Activated CD8-positive, alpha-beta T cell treated with anti-CD3 and anti-CD28 coated beads for 36 hours (primary cell): ENCODE measurements around the gene C12orf57. TPM values are rescaled to one million over a fixed set of nuclear protein-coding genes. Genes with fewer than 3 reads are reported as not detected.

Experiments
- ATAC-seq: fragments of 200-7000 bp; cut with Tn5 transposase; one replicate; pipeline ENCODE4 v1.10.0; 2021; ENCODE audit warnings: mild to moderate bottlenecking, moderate library complexity
- CTCF ChIA-PET: fragments of 350-600 bp; sonication (Branson Sonifier 250); formaldehyde crosslinking; loops from one replicate; lab custom pipeline; 2021; ENCODE audit warnings: antibody characterized with exemption; lab: Charles Lee
- POLR2A ChIA-PET: fragments of 350-600 bp; sonication (Branson Sonifier 250); formaldehyde crosslinking; loops from one replicate; lab custom pipeline; 2021; ENCODE audit warnings: antibody characterized with exemption; lab: Charles Lee
- DNase-seq: peaks from one replicate; pipeline ENCODE4 v3.0.0-alpha.2; 2020
- H3K27ac Mint-ChIP-seq: one replicate; pipeline ENCODE4 v1.8.0; 2021; ENCODE audit warnings: mild to moderate bottlenecking, mixed read lengths
- H3K27me3 Mint-ChIP-seq: one replicate; pipeline ENCODE4 v1.8.0; 2021; ENCODE audit warnings: mixed read lengths
- H3K36me3 Mint-ChIP-seq: one replicate; pipeline ENCODE4 v1.8.0; 2021; ENCODE audit warnings: low read depth, mixed read lengths
- H3K4me1 Mint-ChIP-seq: one replicate; pipeline ENCODE4 v1.8.0; 2021; ENCODE audit warnings: low read depth, mixed read lengths
- H3K4me3 Mint-ChIP-seq: one replicate; pipeline ENCODE4 v1.8.0; 2021; ENCODE audit warnings: mild to moderate bottlenecking, moderate library complexity, mixed read lengths
- H3K9me3 Mint-ChIP-seq: one replicate; pipeline ENCODE4 v1.8.0; 2021; ENCODE audit warnings: mixed read lengths
- CTCF ChIP-seq: fragments of 200-600 bp; IDR thresholded peaks from one replicate; pipeline ENCODE4 v1.8.0; 2022; ENCODE audit warnings: antibody characterized with exemption, mild to moderate bottlenecking
- intact Hi-C: fragments of 100-400 bp; cut with micrococcal nuclease; formaldehyde crosslinking; loops from one replicate; pipeline ENCODE4 v1.10.0; 2022
- total RNA-seq, 2 experiments: library from RNA; stranded (reverse); gene quantifications; one replicate each; pipeline ENCODE4 v1.2.3, GENCODE V29; 2021

Gene C12orf57
- total RNA-seq, 2 experiments from 2014 or later: 226 to 244 TPM

GRCh38 chr12:6899837-6900519 is 43.8 kb upstream of the C12orf57 start:
- TF ChIP-seq CTCF: no peak
- ChIA-PET POLR2A (interaction anchor here (0.8 to 1.5 kb wide), 4 partner anchors 9 to 44 kb away, joined by 3 to 4 read pairs (median 4); partner anchors contain the start of genes C12orf57 and RNU7-1), CTCF (interaction anchor here (1.7 to 4.4 kb wide), 3 partner anchors 9 to 27 kb away, joined by 5 to 19 read pairs (median 11); partner anchors contain the start of gene SPSB2)
- ATAC-seq (no peak), DNase-seq (peak; percentile 60)
- no peaks in the 10 kb centered on the region for H3K36me3 Mint-ChIP-seq
- no peaks in the 10 kb centered on the region for H3K27me3 Mint-ChIP-seq
- no peaks in the 10 kb centered on the region for H3K9me3 Mint-ChIP-seq
- H3K27ac Mint-ChIP-seq: no peak overlapping the region
- intact Hi-C loops: no loop called here
- H3K4me3 Mint-ChIP-seq: no peak overlapping the region
- H3K4me1 Mint-ChIP-seq: peaks cover 12% of the 10 kb centered on the region

GRCh38 chr12:6902448-6902847 is 41.4 kb upstream of the C12orf57 start:
- no peaks in the 10 kb centered on the region for H3K27me3 Mint-ChIP-seq
- ATAC-seq (no peak), DNase-seq (no peak)
- CTCF ChIA-PET: interaction anchor here (2.0 to 3.4 kb wide), 3 partner anchors 10 to 30 kb away, joined by 7 to 30 read pairs (median 14); partner anchors contain the start of gene SPSB2
- intact Hi-C loops: no loop called here
- H3K27ac Mint-ChIP-seq: no peak overlapping the region
- H3K9me3 Mint-ChIP-seq: no peaks in the 10 kb centered on the region
- H3K36me3 Mint-ChIP-seq: no peaks in the 10 kb centered on the region
- no peak overlapping the region for H3K4me3 Mint-ChIP-seq
- H3K4me1 Mint-ChIP-seq: peaks cover 12% of the 10 kb centered on the region
- TF ChIP-seq CTCF: no peak
- POLR2A ChIA-PET: interaction anchor here (0.7 to 2.4 kb wide), 4 partner anchors 11 to 41 kb away, joined by 3 to 7 read pairs (median 5); partner anchors contain the start of genes C12orf57, ENO2 and RNU7-1

- no peaks in the 10 kb centered on the region for H3K36me3 Mint-ChIP-seq
- intact Hi-C loops: no loop called here
- ATAC-seq (no peak), DNase-seq (no peak)
- TF ChIP-seq CTCF: no peak
- H3K4me1 Mint-ChIP-seq: peaks cover 12% of the 10 kb centered on the region
- H3K27ac Mint-ChIP-seq: no peak overlapping the region
- no peaks in the 10 kb centered on the region for H3K27me3 Mint-ChIP-seq
- H3K9me3 Mint-ChIP-seq: no peaks in the 10 kb centered on the region
- ChIA-PET CTCF (interaction anchor here (1.3 to 3.4 kb wide), 4 partner anchors 9 to 215 kb away, joined by 3 to 30 read pairs (median 10); partner anchors contain the start of genes SPSB2 and ZNF384), POLR2A (interaction anchor here (0.9 to 4.2 kb wide), 5 partner anchors 10 to 369 kb away, joined by 3 to 23 read pairs (median 7); partner anchors contain the start of genes C12orf57 and RNU7-1)
- H3K4me3 Mint-ChIP-seq: no peak overlapping the region
These were observed 40.1 kb upstream of the C12orf57 start for GRCh38 chr12:6903722-6904121.

GRCh38 chr12:6904280-6905276 is 39.2 kb upstream of the C12orf57 start, which contains the start of gene LRRC23:
Gene LRRC23, plus strand, starts transcription at chr12:6904822. Its CDS starts 812 bp downstream, at chr12:6905634.
- intact Hi-C loops: no loop called here
- ChIA-PET CTCF (interaction anchor here (0.9 to 4.0 kb wide), 8 partner anchors 9 to 216 kb away, joined by 3 to 30 read pairs (median 4); partner anchors contain the start of genes SPSB2 and ZNF384), POLR2A (interaction anchor here (0.8 to 4.2 kb wide), 9 partner anchors 9 to 39 kb away, joined by 3 to 23 read pairs (median 7); partner anchors contain the start of genes C12orf57, ENO2, RNU7-1 and SPSB2)
- Mint-ChIP-seq H3K27me3 (no peaks in the 10 kb centered on the region), H3K4me3 (no peak within 1 kb of the TSS), H3K4me1 (peaks cover 10% of the 10 kb centered on the region), H3K36me3 (no peaks in the 10 kb centered on the region), H3K9me3 (no peaks in the 10 kb centered on the region), H3K27ac (no peak within 1 kb of the TSS)
- DNase-seq: peak; percentile 100
- ATAC-seq: peak; percentile 96
- no peak for TF ChIP-seq CTCF
